ENCODE data around the gene THEM5.
A peak's percentile ranks its signal among the peaks of the same experiment; 100 is the strongest.
"Not testable (repeated sequence)": the region's sequence is repeated elsewhere in the genome, so short reads cannot be mapped to it uniquely, and the experiment has no call there.

The THEM5 gene

DNA sequence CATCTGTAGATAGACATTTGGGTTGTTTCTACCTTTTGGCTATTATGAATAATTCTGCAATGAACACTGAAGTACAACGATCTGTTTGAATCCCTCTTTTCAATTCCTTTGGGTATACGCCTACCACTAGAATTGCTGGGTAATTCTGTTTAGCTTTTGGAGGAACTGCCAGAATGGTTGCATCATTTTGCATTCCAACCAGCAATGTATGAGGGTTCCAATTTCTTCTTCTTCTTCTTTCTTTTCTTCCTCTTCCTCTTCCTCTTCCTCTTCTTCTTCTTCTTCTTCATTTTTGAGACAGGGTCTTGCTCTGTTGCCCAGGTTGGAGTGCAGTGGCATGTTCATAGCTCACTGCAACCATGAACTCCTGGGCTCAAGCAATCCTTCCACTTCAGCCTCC lies 13.8 kb upstream of the THEM5 start:
- no peak for DNase-seq

DNA sequence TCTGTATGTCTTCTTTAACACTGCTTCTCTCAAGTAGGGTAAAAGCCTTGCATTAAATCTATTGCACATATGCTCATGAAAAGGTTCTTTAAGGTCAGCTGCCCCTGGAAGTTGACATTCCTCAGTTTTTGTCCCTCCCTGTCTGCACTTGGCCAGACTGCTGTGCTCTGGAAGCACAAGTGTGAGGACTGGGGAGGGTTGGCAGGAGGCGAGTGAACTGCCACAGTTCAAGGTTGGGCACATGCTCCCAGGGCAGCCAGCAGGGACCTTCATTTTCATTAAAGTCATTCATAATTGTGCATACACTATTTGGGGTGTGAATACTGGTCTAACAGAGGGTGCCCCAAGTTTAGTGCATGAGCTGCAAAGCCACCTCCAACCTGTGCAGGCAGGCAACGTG lies 10.9 kb upstream of the THEM5 start:
- no peak for DNase-seq

DNA sequence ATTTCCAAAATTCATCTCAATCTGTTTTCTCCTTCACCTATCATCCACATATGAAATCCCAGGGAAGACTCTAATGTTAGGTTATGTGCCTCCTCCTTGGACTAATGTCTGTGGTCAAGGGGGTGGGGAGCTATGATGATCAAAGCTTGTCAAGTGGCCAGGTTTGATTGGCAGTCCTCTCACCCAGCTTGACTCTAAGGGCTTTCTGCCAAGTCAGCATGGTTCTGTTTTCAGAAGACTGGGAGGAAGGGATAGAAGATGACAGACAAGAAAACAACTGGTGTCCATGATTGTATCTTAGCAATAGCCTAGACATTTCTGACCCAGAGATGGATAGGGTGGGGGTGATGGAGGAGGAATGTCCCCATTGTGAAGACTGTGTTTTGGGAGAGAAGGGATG lies 9.1 kb upstream of the THEM5 start:
- DNase-seq: no peak

DNA sequence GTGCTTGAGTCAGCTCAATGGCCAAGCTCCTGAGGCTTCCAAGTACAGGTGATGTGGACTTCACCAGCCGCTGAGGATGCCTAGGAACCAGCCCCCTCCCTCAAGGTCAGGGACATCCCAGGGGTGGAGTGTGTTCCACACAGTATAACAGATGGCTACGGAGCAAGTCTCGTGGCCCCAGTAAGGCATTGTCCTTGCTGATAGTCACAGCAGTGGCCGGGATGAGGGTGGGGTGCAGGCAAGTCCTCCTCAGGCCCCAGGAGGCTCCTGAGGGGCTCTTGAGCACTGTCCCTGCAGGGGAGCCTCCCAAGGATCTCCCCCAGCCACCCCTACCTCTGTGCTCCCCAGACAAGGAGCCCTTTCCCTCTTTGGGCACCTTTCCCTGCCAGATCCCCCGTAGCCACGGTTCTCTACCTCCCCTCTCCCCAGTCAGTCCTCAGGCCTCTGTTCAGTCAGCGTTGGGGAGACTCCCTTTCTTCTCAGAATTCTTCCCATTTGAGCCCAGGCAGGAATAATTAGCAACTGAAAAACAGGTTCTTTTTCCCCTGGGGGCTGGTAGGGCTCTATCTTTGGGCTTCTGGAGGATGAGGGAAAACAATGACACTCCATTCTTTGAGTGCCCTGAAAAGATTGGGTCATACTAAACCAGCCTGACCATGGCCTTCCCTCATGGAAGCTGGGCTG lies 7.1 kb upstream of the THEM5 start:
- DNase-seq: no peak

DNA sequence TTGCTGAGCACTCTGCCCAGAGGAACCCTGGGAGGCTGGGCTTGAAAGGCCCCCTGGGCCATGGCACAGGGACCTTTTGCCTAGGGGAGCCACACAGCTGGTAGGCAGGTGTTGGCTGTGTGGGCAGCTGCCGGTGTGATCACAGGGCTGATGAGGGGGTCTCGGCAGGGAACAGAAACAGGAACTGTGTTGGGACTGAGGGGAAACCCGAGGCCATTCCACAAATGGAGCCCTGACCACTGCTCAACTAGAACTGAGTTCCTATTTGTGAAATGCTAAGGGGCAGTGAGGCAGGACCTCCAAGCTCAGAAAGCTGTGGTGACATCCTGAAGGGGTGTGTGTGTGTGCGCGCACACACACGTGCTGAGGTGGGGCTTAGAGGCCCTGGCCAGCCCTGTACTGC lies 6.4 kb upstream of the THEM5 start:
- DNase-seq: no peak

DNA sequence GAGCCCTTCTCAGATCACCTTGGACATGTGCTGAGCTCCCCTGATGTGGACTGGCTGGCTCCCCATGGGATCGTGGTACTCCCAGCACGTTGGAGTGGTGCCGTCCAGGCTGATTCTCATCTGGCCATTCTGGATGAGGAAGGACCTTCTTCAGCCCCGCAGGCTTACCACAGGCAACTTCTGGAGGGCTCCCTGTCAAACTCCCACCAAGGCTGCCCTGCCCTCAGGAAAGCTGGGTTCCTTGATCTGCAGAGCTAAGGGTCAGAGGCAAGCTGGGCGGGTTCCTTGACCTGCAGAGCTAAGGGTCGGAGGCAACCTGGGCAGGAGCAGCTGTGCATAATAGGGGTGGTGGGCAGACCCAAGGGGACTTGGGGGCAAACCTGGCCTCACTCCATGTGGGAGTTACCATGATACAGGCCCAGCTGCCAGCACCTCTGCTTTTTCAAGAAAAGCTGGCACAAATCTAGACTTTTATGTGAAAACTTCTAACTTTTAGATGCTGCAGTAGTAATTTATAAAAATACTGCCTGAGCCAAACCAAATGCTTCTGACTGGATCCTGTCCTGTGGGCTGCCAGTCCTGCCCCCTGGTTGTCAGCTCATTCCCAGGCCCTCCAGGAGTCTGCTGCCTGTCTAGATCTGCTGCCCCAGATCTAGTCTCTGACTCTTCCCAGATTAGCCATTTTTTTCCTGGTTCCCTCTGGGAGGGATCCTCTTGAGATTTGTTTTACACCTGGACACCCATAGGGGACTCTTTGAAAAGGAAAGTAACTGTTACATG lies 5.6 kb upstream of the THEM5 start:
- no peak for DNase-seq

DNA sequence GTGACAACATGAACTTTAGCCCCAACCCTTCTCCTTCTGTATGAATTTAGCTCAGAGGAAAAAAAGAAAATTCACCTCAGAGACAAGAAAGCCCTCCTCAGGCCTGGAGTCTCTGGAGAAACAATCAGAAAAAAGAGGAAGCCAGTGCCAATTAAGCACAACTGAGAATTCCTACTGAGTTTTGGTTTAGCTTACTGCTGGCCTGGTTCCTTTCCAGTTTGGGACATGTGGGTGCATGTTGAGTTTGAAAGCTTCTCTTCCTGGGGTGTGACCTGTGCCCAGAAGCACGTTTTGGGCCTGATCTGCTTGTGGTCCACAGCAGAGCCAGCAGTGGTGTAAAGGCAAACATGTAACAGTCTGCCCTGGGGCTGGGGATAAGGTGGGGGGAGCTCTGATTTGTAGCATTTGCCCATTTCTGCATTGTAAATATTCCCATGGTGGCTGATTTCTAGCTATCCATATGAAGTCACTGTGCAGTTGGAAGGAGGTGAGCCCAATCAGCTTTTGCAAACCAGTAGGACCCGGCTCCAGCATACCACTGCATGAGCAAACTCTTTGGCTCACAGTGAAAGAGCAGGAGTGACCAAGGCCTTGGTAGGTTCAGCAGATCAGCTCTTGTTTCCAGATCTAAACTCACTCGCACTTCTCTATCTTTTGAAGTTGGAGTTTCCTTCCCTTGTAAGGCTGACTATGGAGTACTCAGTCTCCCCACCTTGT lies 4.7 kb upstream of the THEM5 start:
- DNase-seq: no peak

DNA sequence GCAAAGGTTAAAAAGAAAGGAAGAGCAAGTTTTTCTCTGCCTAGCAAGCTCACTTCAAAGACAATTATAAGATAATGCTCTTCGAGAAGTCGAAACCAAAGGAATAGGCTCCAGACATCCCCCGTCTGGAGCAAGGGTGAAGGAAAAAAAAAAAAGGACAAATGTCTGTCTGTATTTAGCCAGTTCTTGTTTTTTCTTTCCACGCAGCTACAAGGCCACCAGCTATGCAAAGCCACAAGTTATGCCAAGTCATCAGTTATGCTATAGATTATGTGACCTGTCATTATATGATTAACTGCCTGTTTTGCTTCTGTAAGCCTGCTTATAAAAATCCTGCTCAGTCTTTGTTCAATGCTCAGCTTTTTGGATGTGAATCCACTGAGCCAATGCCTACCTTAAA lies 2.4 kb upstream of the THEM5 start:
- no peak for DNase-seq

DNA sequence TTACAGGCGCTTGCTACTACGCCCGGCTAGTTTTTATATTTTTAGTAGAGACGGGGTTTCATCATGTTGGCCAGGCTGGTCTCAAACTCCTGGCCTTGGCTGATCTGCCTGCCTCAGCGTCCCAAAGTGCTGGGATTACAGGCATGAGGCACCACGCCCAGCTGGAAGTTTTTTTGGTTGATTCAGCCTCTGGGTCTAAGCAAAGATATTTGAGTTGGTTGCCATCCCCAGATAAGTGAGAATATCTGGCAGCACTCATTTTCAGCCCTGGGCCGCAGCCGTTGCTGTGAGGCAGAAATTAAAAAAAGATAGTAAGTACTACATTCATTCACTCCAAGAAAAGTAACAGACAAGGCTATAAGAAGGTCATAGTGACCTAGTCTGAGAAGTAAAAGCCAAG lies 2.0 kb upstream of the THEM5 start:
- not testable (repeated sequence) for DNase-seq

DNA sequence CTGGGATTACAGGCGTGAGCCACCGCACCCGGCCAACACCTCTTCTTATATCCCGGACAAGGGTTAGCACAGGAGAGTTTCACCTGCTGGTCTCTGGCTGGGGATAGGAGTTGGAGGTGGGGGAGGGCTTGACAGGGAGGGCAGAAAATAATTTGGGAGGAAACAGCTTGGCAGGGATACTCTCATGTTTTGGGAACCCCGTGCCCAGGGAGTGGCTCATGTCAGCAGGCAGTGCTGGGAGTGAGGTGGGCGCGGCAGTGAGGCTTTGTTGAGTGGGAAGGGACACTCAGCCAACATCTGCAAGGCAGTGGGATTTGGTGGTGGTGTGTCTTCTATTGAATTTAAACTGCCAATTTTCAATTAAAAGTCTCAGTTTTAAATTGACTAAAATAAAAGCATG lies 1.1 kb upstream of the THEM5 start:
- no peak for DNase-seq

DNA sequence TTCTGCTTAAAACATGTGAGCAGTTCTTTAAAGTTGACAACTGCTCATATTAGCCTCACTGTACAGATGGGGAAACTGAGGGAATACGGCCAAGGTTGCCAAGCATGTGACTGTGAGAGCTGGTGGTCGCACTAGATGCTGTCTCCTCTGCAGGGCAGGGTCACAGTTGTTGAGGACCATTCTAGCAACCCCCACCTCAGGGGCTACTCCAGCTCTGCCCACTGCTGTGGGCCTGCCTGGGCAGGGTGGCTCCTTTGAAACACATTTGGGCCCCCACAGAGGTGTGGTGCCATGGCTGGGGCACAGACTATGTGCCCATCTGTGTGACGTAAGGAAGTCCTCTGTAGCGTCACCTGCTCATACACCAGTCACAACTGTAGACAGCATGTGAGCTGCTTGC lies 779 bp downstream of the THEM5 start:
- DNase-seq: no peak

DNA sequence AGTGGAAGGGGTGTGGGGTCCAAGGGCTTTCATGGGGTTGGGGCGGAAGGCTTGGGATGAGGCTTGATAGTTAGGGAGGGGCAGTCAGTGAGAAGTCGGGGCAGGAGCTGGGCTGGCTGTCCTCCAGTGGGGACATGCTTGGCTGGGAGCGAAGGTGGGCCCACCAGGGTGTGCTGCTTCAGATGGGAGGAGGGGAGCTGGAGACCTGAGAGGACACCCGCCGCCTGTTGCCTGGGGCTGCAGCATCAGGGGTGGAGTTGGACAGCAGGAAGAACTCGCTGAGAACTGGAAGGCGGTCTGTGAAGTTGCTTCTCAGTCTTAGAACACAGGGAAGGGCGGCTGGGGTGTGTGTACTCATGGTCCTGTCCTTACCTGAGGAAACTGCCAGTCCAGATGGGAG lies 1.6 kb downstream of the THEM5 start:
- DNase-seq: no peak

DNA sequence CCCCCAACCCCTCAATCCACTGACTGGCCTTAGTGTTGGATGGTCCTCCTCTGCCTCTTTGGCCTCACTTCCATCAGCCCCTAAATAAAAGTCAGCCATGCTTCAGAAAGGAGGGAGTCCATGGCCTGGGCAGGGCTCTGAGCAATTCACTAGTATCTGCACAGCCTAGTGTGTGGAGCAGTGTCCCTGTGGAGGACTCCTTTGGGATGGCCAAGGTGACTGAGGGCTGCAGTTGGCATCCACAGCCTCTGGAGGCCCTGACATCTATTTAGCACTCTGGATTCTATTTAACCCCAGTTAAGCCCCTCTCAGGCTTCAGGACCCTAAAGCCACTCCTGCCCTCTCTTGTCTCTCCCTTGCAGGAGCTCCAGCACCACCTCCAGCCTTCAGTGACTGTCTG lies 3.6 kb downstream of the THEM5 start:
- DNase-seq: no peak

DNA sequence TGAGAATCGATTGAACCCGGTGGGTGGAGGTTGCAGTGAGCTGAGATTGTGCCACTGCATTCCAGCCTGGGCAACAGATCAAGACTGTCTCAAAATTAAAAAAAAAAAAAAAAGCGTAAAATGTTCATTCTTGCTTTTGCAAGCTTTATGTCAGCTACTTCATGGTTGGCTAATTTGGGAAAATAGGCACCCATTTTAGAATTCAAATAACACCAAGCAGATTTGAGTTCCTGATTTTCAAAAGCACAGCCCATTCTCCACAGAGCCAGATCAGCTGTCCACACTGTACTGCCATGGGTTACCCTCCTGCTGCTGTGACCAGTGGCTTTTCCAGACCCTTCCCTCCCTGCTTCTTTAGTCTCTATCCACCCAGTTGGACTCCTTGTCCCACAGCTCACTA lies 4.4 kb downstream of the THEM5 start:
- no peak for DNase-seq

DNA sequence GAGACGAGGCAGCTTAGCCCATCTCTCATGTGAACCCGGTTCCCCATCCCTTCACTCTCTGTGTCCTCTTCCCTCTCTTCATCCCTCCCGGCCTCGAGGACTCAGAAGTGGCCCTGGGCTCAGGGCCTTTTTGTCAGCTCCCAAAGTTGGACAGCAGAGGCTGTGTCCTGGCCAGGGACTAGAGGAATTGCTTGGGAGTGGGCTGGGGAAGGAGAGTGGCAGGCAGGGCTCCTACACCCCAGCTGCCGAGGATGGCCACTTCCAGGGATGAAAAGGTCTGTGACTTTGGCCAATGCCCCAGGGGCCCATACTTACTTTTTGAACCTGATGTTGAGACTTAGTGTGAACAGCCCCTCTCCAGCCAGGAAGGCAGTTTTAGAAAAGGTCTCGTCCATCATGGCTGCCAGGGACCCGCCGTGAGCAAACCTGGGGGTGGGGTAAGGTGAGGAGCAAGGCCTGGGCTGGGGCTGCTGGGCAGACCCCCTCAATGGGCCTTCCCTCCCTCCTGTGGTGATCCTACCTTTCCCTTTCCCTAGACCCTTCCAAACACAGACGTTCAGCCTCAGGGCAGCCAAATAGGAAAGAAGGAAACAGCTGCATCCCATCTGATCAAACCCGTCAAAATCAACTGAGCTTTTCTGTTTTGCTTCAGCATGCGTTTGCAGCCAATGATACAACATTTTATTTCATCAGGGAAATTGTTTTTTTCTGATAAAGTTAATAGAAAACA lies 5.5 kb downstream of the THEM5 start:
- DNase-seq: no peak

DNA sequence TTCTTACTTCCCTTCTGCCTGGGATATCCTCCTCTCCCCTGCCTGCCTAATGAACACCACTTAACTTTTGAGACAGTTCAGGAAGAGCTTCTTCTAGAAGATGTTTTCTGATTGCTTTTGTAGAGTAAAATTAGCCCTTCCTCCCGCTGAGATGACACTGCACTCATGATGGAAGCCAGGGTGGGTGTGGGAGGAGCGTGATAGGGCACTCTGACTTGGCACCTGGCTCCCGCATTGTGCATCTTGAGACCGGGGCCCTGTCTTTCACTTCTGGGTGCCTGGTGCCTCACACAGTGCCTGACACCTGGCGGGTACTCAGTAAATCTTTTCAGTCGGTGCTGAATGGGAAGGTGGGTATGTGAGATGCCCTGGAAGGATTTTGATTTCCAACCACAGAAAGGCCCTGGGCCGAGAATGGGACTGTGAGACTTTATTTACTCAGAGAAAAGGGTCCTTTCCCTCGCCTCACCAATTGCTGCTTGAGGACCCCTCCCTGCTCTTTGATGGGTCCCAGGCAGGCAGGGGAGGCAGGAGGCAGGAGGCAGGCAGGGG lies 6.8 kb downstream of the THEM5 start:
- DNase-seq: no peak

DNA sequence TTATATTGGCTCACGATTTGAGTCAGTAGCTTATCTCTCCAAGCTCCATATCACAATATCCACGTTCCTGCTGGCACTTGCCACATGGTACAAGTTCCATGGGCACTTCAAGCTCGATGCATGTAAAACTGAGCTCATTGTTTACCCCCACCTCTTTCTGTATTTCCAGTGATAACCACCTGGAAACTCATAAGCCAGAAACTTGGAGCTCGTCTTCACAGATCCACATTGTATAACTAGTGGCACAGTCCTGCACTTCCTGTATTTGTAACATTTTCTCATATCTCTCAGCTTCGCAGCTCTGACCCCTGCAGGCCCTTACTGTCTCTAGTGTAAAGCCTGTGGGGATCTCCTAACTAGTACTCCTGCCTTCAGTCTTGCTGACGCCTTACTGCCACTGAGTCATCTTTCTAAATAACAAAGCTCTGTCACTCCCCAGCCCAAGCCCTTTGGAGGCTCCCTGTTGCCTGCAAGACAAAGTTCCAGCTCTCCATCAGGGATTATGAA lies 7.4 kb downstream of the THEM5 start:
- peak; percentile 26 for DNase-seq

DNA sequence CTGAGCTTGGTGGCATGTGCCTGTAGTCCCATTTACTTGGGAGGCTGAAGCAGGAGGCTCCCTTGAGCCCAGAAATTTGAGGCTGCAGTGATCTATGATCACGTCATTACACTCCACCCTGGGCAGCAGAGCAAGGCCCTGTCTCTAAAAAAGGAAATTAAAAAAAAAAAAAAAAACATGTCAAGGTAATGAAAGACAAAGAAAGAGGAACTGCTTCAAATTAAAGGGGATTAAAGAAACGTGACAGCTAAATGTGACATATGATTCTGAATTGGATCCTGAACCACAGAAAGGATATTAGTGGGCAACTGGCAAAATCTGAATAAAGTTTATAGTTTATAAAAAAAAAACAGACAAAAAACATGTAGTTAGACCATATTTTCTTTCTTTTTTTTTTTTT lies 10.1 kb downstream of the THEM5 start:
- no peak for DNase-seq

DNA sequence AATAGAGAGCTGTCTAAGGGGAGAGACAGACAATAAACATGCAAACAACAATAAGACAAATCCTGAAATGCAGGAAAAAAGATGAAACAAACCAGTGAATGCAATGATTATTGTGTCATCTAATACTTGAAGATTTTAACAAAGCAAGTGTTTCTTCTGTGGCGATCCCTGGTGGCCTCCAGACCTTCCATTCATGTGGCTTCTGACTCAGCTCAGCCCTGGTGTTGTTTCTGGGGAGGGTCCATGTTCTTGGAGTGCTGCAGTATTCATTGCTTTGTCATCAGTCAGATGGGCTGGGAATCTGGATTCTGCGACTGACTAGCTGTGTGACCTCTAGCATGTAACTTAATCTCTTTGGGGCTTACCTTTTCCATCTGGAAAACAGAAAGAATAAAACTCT lies 12.4 kb downstream of the THEM5 start:
- DNase-seq: peak; percentile 25

DNA sequence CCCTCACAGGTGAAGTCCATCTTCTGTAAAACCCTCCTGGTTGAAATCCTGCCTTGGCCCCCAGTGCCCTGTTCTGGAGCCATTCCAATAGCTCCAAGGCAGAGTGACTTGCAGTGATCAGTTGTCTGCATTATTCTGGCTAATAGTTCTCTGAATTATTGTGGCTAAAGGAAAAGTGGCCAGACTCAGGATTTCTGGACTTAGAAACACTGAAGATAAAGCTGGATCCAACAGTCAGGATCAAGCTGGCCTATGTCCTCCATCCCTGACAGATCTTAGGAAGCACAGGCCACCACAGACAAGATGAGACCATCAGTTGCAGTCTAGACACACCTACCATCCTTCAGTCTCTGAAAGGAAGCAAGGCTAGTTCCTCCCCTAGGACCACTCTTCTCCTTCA lies 13.1 kb downstream of the THEM5 start:
- no peak for DNase-seq

DNA sequence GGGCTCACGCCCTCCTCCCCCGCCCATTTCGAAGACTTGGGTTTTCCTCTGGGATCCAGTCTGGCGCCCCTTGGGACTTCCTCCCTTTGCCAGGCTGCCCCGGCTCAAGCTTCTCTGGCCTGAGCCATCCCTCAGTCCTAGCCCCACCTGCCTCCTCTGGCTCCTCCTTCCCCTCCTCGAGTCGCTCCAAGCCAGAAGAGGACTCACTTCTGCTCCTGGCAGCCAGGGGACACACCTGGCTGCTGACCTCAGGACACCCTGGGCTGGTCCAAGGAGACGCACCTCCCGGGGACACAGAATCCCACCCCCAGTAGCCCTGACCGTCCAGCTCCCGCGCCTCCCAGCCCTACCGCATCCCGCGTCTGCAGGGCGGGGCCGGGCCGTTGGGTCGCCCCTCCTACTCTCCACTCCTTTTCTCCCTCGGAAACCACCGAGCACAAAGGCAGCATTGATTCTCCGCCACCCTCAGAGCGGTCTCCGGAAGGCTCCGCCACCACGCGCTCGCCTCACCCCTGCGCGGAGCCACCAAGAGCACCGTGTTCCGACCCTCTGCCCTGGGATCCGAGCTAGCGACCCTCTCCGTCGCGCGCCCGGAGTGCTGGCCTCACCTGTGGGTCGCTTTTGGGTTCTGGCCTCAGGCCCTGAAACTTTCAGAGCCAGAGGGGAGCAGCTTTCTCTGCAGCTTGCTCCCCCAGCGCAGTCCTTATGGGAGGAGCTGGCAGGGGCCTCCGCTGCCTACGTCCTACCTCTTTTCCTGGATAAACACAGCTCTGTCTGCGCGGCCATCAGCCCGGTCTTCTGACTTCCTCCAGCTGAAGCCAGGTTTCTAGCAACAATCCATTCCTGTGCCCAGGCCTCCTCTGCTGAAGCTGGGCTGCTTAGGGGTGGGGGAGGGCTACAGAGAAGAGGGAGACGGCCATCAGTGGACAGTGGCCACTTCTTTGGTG lies 13.8 kb downstream of the THEM5 start, which contains the start of gene C2CD4D:
Gene C2CD4D, minus strand, starts transcription at position 364 of the 947 bp plus-strand sequence. CDS start 831 bp downstream, outside the sequence.
- DNase-seq: no peak

All from fibroblast of skin of abdomen (primary cell).